IMR-90 (cell line): ENCODE measurements around the gene TFRC. TPM values are rescaled to one million over a fixed set of nuclear protein-coding genes. Genes with fewer than 3 reads are reported as not detected.
"Not testable (repeated sequence)": the region's sequence is repeated elsewhere in the genome, so short reads cannot be mapped to it uniquely, and the experiment has no call there.

ENCODE experiments used
- ATAC-seq: fragments of 200-7000 bp; cut with Tn5 transposase; 2 replicates; pipeline ENCODE4 v1.9.1; 2020; ENCODE audit warnings: low read depth, mild to moderate bottlenecking, moderate library complexity
- BruUV-seq: library from RNA; stranded (reverse); fragments of 400-500 nt; replicated peaks from 2 replicates; lab custom pipeline; 2021; lab: Mats Ljungman, UMichigan
- CTCF ChIA-PET: fragments of 300-600 bp; formaldehyde crosslinking; extraction: SDS; loops from one replicate; lab custom pipeline; 2021; ENCODE audit warnings: antibody characterized with exemption; lab: Yijun Ruan, JAX
- POLR2A ChIA-PET: fragments of 300-600 bp; sonication (Branson Sonifier 250); formaldehyde crosslinking; loops from one replicate; lab custom pipeline; 2022; ENCODE audit warnings: antibody characterized with exemption; ENCODE audit not compliant: unreplicated experiment; lab: Charles Lee
- DNase-seq: peaks from one replicate; pipeline ENCODE4 v3.0.0; 2013
- H2AFZ ChIP-seq: replicated peaks from 2 replicates; pipeline ENCODE3; 2013; ENCODE audit warnings: low read length, mild to moderate bottlenecking; ENCODE audit not compliant: poor library complexity
- H2AK5ac ChIP-seq: 2 replicates; pipeline ENCODE4 v1.6.1; 2013; ENCODE audit warnings: low read depth, low read length, inconsistent platforms
- H2AK9ac ChIP-seq: replicated peaks from 2 replicates; pipeline ENCODE3; 2013; ENCODE audit warnings: mild to moderate bottlenecking, low read depth, low read length, moderate library complexity; ENCODE audit not compliant: poor library complexity
- H2BK120ac ChIP-seq: 2 replicates; pipeline ENCODE4 v1.6.1; 2013; ENCODE audit warnings: low read depth, low read length, inconsistent platforms
- H2BK15ac ChIP-seq: 3 replicates; pipeline ENCODE4 v1.6.1; 2013; ENCODE audit warnings: low read depth, low read length, inconsistent platforms
- H2BK20ac ChIP-seq: 2 replicates; pipeline ENCODE4 v1.6.1; 2013; ENCODE audit warnings: low read depth, mild to moderate bottlenecking, inconsistent platforms, low read length, moderate library complexity
- H2BK5ac ChIP-seq: 2 replicates; pipeline ENCODE4 v1.6.1; 2013; ENCODE audit warnings: mild to moderate bottlenecking, low read depth, low read length, inconsistent platforms; ENCODE audit not compliant: poor library complexity, severe bottlenecking
- H3K14ac ChIP-seq: replicated peaks from 2 replicates; pipeline ENCODE4 v1.6.1; 2013; ENCODE audit warnings: low read depth, low read length, inconsistent platforms
- H3K18ac ChIP-seq: 2 replicates; pipeline ENCODE4 v1.6.1; 2013; ENCODE audit warnings: low read depth, low read length, control low read depth
- H3K23ac ChIP-seq: 2 replicates; pipeline ENCODE4 v1.6.1; 2013; ENCODE audit warnings: low read depth, low read length, inconsistent platforms
- H3K27ac ChIP-seq: 2 replicates; pipeline ENCODE4 v1.5.1; 2013; ENCODE audit warnings: mild to moderate bottlenecking, control low read depth, low read length; ENCODE audit not compliant: insufficient read depth
- H3K27me3 ChIP-seq: 2 replicates; pipeline ENCODE4 v1.6.1; 2013; ENCODE audit warnings: low read length; ENCODE audit not compliant: control insufficient read depth, insufficient read depth
- H3K36me3 ChIP-seq: 2 replicates; pipeline ENCODE4 v1.6.1; 2013; ENCODE audit warnings: low read length, mixed read lengths; ENCODE audit not compliant: control insufficient read depth, insufficient read depth
- H3K4ac ChIP-seq: 2 replicates; pipeline ENCODE4 v1.6.1; 2013; ENCODE audit warnings: low read depth, low read length, inconsistent platforms
- H3K4me1 ChIP-seq: 2 replicates; pipeline ENCODE4 v1.6.1; 2013; ENCODE audit warnings: low read length, mixed read lengths; ENCODE audit not compliant: control insufficient read depth, insufficient read depth
- H3K4me2 ChIP-seq: 2 replicates; pipeline ENCODE4 v1.6.1; 2013; ENCODE audit warnings: low read depth, mild to moderate bottlenecking, control low read depth, low read length, moderate library complexity
- H3K4me3 ChIP-seq: 2 replicates; pipeline ENCODE4 v1.5.1; 2013; ENCODE audit warnings: low read depth, mild to moderate bottlenecking, control low read depth, low read length, moderate library complexity; ENCODE audit not compliant: insufficient read depth
- H3K56ac ChIP-seq: 2 replicates; pipeline ENCODE4 v1.6.1; 2013; ENCODE audit warnings: low read length, inconsistent platforms; ENCODE audit not compliant: insufficient read depth; ENCODE audit errors: extremely low read depth
- H3K79me1 ChIP-seq, 2 experiments: 2 replicates each; pipeline ENCODE4 v1.6.1; 2013; ENCODE audit warnings: low read length in 2 of 2, inconsistent platforms in 1 of 2, low read depth in 1 of 2
- H3K9ac ChIP-seq: 2 replicates; pipeline ENCODE4 v1.6.1; 2013; ENCODE audit warnings: low read depth, low read length, control low read depth
- H3K9me1 ChIP-seq: 2 replicates; pipeline ENCODE4 v1.6.1; 2013; ENCODE audit warnings: low read length, inconsistent platforms; ENCODE audit not compliant: insufficient read depth
- H3K9me3 ChIP-seq: 2 replicates; pipeline ENCODE4 v1.6.1; 2013; ENCODE audit warnings: low read length; ENCODE audit not compliant: control insufficient read depth, insufficient read depth
- H4K20me1 ChIP-seq: 2 replicates; pipeline ENCODE4 v1.6.1; 2013; ENCODE audit warnings: low read length, inconsistent platforms; ENCODE audit not compliant: insufficient read depth
- H4K5ac ChIP-seq: 2 replicates; pipeline ENCODE4 v1.6.1; 2013; ENCODE audit warnings: mild to moderate bottlenecking, low read depth, low read length, control low read depth
- H4K8ac ChIP-seq, 2 experiments: 2 replicates each; pipeline ENCODE4 v1.6.1; 2013; ENCODE audit warnings: low read depth in 2 of 2, low read length in 2 of 2, control low read depth in 1 of 2, inconsistent platforms in 1 of 2
- H4K91ac ChIP-seq: 2 replicates; pipeline ENCODE4 v1.6.1; 2013; ENCODE audit warnings: low read depth, low read length, inconsistent platforms; ENCODE audit not compliant: insufficient read depth
- WGBS, 2 experiments: methylation state at CpG; one replicate each; pipeline versions ENCODE4 v1.1.5 to v1.1.7; 2013; ENCODE audit warnings: missing lambda C conversion rate in 2 of 2; ENCODE audit not compliant: insufficient read length in 1 of 2; ENCODE audit errors: extremely low coverage in 2 of 2; 5-methylcytosine and 5-hydroxymethylcytosine counted together
- dilution Hi-C: fragments of 300-500 bp; cut with HindIII; formaldehyde crosslinking; loops from one replicate; pipeline ENCODE4 v1.14.3; 2018; ENCODE audit warnings: low sequenced_read_pairs; ENCODE audit not compliant: unreplicated experiment
- in situ Hi-C: fragments of 300-500 bp; cut with MboI; formaldehyde crosslinking; loops from 3 replicates; pipeline ENCODE4 v1.14.3; 2019; ENCODE audit warnings: low sequenced_read_pairs, inconsistent platforms, mixed read lengths
- intact Hi-C: fragments of 100-400 bp; cut with micrococcal nuclease; formaldehyde crosslinking; loops from 2 replicates; pipeline ENCODE4 v1.10.0; 2022
- polyA plus RNA-seq, 3 experiments: library from polyadenylated mRNA; depleted of rRNA; stranded (reverse); fragments of >200 nt; gene quantifications; 2 replicates each; pipeline ENCODE4 v1.2.3, GENCODE V29; 2012; ENCODE audit warnings: low replicate concordance in 1 of 3
- total RNA-seq: library from RNA; depleted of rRNA; stranded (reverse); fragments of >200 nt; gene quantifications from 2 replicates; pipeline ENCODE4 v1.2.3, GENCODE V29; 2012

Gene TFRC
- total and polyA plus RNA-seq, 2 of the 4 experiments (the other 2 are of a cell fraction) = 78.6 to 156 TPM

DNA sequence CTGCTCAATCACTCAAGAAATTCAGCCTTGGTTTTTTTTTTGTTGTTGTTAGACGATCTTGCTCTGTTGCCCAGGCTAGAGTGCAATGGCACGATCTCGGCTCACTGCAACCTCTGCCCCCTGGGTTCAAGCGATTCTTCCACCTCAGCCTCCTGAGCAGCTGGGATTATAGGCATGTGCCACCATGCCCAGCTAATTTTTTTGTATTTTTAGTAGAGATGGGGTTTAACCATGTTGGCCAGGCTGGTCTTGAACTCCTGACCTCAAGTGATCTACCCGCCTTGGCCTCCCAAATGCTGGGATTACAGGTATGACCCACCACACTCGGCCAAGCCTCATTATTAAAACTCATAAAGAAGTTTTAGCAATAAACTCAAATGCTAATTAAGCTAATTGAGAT, 25.5 kb downstream of the TFRC start:
- intact Hi-C loops, H3K4me2 ChIP-seq, H2AK5ac ChIP-seq, H2BK20ac ChIP-seq, ATAC-seq, H3K27ac ChIP-seq, H2BK120ac ChIP-seq, in situ Hi-C loops, H2AK9ac ChIP-seq, H3K4me1 ChIP-seq, H3K14ac ChIP-seq, H3K4me3 ChIP-seq, BruUV-seq, CTCF ChIA-PET, H3K79me1 ChIP-seq, H3K56ac ChIP-seq, H3K9me3 ChIP-seq, H3K27me3 ChIP-seq, H3K9me1 ChIP-seq, H2BK5ac ChIP-seq, H3K23ac ChIP-seq, H2AFZ ChIP-seq, H4K91ac ChIP-seq, H2BK15ac ChIP-seq, H3K18ac ChIP-seq, H3K4ac ChIP-seq, H4K5ac ChIP-seq, DNase-seq, H4K20me1 ChIP-seq, POLR2A ChIA-PET, H3K9ac ChIP-seq, H4K8ac ChIP-seq: not testable (repeated sequence)
- dilution Hi-C loops = loop anchor here (25.0 kb wide), 1 partner anchor 131 kb away; no protein-coding TSS in a partner anchor
- WGBS, 2 experiments = no CpG with 5 or more reads among the region's 6 CpGs
- H3K36me3 ChIP-seq = peaks cover 57% of the 10 kb centered on the region
